ACHN (cell line): ENCODE data around the gene CPEB2.
"Not testable (repeated sequence)": the region's sequence is repeated elsewhere in the genome, so short reads cannot be mapped to it uniquely, and the experiment has no call there.

Source experiments
- DNase-seq: peaks from one replicate; pipeline ENCODE4 v3.0.0-alpha.2; 2015
- in situ Hi-C: cut with HindIII; loops from 2 replicates; pipeline ENCODE4 v1.10.0; 2017; ENCODE audit warnings: low sequenced_read_pairs, low pct_ligation_motif_present, low pct_unique_long_range_greater_than_20kb

CPEB2 gene

DNA sequence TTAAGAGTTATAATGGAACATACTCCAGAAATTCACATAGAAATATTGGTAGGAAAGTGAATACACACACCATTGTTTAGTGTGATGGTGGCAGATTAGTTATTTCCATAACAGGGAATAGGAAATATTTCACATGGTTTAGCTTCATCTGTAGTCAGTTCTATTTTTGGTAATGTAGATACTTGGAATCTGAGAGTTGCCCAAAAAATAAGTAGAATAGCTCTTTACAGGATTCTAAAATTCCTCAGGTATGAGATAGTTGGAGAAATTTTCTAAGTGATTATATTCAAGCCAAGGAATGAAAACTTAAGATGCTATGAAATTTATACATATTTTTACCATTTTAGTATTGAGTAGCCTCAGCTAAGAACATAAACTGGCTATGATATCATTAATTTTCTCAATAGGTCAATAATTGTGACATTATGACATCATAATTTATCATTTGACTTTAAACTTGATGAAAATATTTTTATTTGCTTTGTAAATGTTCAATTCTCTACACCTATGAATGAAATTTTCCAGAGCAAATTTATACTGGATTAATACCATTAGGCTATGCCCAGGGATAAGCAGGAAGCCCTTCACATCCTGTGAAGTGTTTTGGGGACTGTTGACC is 35.8 kb downstream of the CPEB2 start:
- DNase-seq = no peak
- in situ Hi-C loops = no loop called here

DNA sequence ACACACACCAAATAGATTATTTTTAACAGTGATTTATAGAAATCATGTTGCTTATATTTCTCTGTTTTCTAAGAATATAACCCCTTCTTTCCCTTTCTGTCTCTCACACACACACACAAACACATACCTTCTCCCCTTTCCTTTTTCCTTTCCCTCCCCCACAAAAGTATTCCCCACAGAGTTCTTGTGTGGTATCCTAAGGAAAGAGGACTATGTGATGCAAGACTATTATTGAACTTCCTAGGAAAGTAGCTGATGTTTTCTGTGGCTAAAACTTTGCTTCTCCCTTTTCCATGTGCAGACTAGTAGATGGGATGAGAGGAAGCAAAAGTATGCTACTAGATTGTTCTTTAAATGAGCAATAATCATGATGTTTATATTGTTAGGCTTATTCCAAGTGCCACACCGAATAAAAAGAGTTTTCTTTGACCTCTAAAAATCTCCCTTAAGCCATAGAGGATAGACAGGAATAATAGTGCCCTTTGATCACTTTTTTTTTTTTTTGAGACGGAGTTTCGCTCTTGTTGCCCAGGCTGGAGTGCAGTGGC is 38.7 kb downstream of the CPEB2 start:
- in situ Hi-C loops = no loop called here

DNA sequence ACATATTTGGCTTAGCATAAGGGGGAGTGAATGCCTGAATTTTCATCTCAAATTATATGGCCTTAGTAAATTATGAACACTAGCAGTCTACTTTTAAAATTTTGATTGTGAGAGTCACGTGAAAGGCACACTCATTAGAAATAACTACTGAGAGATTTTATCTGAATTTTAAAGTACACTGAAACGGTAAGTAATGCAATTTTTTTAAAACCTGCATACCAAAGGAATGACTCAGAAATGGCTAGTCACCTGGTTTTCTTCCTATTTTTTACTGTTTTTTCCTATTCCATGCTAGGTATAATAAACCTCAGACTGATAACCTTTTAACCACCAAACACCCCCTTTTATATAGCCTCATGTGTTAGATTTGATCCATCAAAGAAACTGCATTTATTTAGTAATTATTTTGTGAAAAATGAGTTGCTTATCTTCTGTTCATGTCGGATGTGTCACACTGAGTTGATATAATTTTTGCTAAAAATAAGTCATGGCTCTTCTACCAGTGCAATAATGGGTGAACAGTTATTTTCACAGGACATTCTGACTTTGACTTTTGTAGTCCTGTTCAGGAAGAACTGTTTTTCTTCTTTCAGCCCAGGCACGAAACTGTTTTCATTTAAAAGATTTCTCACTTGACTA is 40.4 kb downstream of the CPEB2 start:
- DNase-seq = peak; percentile 14
- in situ Hi-C loops = no loop called here

More for the DNA sequence above, 38.7 kb downstream of the CPEB2 start:
- no peak for DNase-seq

DNA sequence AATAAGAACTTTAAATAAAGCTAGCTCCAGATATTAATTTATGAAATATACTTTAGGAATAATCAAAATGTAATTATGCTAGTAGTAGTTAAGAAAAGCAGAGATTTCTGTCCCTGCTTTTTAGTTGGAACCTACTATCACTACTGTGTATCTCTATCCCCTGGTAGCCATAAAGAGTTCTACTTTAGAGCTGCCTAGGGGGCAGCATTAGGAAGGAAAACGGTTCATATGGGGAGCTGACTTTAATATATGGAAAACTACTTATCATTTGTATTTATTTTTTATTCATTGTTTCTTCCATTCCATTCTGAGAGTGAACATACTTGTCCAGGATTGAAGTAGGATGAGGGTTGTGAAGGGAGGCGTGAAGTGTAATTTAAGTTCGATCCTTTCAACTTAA is 40.9 kb downstream of the CPEB2 start:
- in situ Hi-C loops = no loop called here
- peak; percentile 11 for DNase-seq

DNA sequence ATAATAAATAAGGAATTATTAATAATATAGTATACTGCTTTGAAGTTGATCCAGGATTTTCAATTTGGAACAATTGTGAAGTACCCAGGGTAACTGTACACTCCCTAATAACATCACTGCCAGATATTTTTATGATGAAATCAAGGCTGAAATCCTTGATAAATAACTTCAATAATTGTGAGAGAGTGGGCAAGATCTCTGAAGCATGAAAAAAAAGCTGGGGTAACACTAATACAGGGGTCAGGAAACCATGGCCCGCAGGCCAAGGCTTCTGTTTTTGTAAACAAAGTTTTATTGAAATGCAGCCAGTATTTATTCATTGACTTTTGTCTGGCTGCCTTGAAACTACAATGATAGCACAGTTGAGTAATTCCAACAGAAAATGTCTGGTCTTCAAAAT is 41.6 kb downstream of the CPEB2 start:
- no peak for DNase-seq
- in situ Hi-C loops = no loop called here

DNA sequence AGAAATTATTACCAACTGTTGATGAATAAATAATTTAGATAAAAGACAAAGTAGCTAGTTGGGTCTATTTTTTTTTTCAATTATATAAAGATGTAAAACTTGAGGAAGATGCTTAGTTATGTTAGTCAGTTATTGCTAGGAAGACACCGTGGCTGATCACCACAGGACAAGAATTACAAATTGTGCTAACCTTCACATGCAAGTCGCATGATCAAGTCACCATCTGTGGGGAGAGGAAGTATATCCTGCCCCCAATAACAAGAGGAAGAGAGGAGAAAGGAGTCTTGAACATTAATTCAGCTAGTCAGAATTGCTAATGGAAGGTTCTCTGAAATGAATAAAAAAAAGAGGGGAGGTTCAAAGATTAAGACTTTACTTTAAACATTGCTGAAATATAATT is 52.3 kb downstream of the CPEB2 start:
- DNase-seq = no peak
- in situ Hi-C loops = no loop called here

DNA sequence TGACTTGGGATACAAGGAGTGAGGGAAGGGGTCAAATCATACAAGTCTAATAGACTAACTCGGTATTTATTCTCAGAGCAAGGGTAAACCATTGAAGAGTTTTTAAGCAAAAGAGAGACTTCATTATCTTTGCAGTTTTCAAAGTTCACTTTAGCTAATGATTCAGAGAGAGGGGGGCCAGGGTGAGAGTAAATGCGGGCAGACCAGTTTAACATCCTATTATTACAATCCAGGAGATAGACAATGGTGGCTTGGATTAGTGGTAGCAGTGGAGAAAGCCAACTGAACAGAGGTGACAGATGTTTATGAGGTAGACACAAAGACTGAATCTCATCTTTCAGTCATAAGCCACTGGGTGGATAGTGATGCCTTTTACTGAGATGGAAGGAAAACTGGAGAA is 57.9 kb downstream of the CPEB2 start:
- no peak for DNase-seq
- in situ Hi-C loops = no loop called here

DNA sequence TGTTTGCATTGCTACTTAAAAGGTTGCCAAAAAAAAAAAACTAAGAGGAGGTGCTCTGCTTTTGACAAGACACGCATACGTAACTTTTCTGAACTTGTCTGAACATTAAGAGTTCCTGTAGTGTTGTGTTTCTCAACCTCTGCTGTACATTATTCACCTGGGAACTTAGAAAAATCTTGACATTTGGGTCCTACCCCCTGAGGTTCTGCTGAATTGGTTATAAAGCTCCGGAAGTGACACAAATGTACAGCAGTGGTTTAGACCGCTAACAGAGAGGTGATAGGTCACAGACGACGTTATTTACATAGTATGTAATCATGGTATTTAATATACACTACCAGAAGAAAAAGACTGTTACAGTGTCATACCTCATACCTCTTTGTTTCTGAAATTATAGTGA is 61.1 kb downstream of the CPEB2 start:
- in situ Hi-C loops = no loop called here
- no peak for DNase-seq

DNA sequence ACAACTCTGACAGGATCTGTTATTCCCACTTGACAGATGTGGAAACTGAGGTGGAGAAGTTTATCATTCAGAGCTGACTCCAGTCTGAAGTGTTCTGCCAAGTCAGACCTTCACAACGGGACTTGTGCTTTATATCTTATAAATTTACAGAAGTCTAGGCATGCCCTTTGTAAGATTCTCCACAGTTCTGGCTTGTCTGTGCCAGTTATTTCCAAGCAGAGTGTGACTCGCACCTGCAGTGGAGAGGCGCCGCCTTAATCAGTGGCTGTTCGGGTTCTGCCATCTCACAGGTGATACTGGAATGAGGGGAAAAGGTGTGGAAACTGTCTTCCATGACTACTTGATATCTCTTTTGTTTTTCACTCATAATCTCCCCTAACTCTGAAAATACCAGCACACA is 63.2 kb downstream of the CPEB2 start:
- DNase-seq = no peak
- in situ Hi-C loops = no loop called here

DNA sequence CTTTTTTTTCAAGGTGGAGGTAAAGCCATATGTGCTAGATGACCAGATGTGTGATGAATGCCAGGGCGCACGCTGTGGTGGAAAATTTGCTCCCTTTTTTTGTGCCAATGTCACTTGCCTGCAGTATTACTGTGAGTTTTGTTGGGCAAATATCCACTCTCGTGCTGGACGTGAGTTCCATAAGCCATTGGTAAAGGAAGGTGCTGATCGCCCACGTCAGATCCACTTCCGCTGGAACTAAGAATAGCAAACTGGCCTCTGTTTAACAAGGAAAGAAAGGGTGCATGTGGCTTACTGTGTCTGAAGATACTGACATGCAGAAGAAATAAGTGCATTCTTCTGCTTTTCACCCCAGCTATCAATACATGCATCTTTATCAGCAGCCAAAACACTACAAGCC is 63.9 kb downstream of the CPEB2 start:
- no peak for DNase-seq
- in situ Hi-C loops = no loop called here

DNA sequence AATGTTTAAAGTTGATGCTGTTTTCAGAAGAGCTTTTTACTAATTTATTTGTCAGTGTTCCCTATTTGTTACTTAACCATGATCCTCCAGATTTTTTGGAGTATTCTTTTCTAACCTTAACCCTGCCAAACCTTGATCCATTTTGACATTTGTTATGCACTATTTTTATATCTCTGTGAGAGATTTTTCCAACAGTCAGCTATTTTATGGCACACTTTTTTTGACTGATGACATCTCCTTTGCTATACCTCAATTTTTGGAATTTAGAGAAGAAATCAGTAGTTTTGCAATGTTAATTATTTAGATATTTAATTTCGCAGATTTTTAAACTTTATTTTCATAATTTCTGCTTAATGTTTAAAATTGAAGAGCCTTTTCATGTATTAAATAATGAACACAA is 66.0 kb downstream of the CPEB2 start:
- in situ Hi-C loops = no loop called here

DNA sequence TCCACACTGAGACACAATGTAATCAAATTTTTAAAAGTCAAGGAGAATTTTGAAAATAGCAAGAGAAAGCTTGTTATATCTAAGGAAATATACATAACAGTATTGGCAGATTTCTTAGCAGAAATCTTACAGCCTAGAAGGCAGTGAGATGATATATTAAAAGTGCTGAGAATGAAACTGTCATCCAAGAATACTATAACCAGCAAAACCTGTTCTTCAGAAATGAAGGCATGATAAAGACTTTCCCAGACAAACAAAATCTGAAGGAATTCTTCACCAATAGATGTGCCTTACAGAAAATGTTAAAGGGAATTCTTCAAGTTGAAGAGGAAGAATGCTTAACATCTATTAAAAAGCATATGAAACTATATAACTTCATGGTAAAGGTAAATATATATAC is 73.6 kb downstream of the CPEB2 start:
- in situ Hi-C loops = no loop called here
- DNase-seq = no peak

More for the DNA sequence above, 66.0 kb downstream of the CPEB2 start:
- DNase-seq = no peak

DNA sequence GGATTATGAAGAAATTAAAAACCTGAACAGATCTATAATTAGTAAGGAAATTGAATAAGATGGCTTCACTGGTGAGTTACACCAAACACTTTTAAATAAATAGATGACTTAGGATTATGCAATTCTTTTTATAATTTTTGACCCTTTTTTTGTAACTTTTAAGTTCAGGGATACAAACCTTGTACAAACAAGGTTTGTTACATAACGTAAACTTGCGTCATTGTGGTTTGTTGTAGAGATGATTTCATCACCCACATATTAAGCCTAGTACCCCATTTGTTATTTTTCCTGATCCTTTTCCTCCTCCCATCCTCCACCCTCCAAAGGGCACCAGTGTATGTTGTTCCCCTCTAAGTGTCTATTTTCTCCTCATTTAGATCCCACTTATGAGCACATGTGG is 75.7 kb downstream of the CPEB2 start:
- DNase-seq = no peak
- in situ Hi-C loops = no loop called here

DNA sequence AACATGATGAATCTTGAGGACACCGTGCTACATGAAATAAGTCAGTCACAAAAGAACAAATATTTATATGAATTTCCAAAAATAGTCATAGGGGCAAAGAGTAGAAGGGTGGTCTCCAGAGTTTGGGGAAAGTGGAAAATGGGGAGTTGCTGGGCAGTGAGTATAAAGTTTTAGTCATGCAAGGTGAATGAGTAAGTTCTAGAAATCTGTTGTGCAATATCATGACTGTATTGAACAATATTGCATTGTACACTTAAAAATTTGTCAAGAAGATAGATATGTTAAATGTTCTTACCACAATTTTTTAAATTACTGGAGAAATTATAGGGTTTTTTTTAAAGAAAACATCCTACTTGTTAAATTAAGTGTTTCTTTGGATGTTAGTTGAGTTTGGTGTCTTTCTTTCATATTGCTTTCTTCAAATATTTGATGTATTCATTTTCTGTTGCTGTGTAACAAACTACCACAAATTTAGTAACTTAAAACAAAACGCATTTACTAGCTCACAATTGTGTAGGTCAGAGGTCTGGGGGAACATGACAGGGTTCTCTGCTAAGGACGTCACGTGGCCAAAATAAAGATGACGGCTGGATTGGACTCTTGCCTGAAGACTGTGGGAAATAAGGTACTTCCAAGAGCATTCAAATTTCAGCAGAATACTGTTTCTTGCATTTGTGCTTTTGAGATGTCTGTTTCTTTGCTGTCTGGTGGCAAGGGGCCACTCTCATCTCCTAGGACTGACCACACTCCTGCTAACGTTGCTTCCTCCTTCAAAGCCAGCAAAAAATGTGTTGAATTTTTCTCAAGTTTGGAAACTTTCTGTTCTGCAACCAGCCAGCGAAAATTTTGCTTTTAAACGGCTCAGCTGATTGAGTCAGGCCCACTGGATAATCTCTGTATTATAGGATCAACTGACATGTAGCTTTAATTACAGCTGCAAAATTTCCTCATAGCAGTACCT is 76.7 kb downstream of the CPEB2 start:
- no peak for DNase-seq
- in situ Hi-C loops = no loop called here

DNA sequence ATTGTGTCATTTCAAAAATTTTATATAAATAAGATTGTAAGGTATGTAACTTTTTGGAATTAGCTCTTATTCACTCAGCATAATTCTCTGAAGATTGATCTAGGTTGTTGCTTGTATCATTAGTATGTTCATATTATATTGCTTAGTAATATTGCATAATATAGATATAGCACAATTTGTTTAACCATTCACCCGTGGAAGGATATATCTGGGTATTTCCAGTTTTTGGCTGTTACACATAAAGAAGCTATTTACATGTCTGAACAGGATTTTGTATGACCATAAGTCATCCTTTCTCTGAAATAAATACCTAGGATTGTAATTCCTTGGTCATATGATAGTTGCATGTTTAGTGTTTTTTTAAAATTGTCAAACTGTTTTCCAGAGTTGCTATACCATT is 82.5 kb downstream of the CPEB2 start:
- in situ Hi-C loops = no loop called here

DNA sequence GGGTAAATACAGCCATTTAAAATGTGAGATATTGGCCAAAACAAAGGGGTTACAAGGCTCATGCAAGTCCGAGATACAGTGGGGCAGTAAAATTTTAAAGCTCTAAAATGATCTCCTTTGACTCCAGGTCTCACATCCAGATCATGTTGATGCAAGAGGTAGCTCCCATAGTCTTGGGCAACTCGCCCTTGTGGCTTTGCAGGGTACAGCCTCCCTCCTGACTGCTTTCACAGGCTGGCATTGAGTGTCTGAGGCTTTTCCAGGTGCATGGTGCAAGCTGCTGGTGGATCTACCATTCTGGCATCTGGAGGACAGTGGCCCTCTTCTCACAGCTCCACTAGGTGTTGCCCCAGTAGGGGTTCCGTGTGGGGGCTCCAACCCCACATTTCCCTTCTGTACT is 83.5 kb downstream of the CPEB2 start:
- DNase-seq, in situ Hi-C loops: not testable (repeated sequence)

More for the DNA sequence above, 82.5 kb downstream of the CPEB2 start:
- DNase-seq = no peak

DNA sequence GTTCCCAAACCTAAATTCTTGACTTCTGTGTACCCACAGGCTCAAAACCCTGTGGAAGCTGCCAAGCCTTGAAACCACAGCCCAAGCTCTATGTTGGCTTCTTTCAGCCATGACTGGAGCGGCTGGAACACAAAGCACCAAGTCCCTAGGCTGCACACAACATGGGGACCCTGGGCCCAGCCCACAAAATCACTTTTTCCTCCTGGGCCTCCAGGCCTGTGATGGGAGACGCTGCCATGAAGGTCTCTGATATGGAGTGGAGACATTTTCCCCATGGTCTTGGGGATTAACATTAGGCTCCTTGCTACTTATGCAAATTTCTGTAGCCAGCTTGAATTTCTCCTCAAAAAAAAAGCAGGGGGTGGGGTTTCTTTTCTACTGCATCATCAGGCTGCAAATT is 84.0 kb downstream of the CPEB2 start:
- in situ Hi-C loops, DNase-seq: not testable (repeated sequence)

DNA sequence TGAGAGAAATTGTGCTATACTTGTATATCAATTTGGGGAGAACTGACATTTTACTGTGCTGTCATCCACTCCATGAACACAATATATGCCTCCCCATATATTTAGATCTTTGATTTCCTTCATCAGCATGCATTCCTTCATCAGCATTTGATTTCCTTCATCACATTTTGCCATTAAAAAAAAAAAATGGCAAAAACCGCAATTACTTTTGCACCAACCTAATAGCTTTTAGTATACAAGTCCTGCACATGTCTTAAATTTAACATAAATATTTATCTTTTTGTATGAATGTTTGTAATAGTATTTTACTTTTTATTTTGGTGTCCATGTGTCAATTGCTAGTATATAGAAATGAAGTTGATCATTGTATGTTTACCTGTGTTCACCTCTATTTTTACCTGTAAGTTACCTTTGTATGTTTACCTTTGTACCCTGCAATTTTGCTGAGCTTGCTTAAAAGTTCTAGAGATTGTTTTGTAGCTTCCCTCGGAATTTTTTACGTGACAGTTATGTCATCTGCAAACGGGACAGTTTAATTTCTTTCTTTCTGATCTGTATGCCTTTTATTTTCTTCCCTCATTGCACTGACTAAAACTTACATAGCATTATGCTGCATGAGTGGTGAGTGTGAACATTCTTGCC is 86.2 kb downstream of the CPEB2 start:
- DNase-seq = no peak
- in situ Hi-C loops = no loop called here

DNA sequence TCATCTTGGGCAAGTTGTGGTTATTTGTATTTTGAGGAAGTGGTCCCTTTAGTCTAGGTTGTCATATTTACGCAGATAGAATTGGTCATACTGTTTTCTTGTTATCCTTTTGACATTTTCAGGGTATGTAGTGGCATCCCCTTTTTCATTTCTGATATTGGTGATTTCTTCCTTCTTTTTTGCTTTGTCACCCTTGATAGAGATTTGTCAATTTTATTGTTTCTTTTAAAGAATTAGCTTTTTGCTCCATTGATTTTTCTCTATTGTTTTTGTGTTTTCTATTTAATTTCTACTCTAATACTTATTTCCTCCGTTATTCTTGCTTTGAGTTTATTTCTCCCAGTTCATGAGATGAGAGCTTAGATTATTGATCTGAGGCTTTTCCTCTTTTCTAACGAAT is 87.7 kb downstream of the CPEB2 start:
- in situ Hi-C loops = no loop called here
- DNase-seq = no peak
